HCT116 (cell line): Measurements from ENCODE around the gene ARF1. TPM values are rescaled to one million over a fixed set of nuclear protein-coding genes. Genes with fewer than 3 reads are reported as not detected.

Source experiments
- ATAC-seq: fragments of 200-7000 bp; cut with Tn5 transposase; 2 replicates; pipeline ENCODE4 v1.9.1; 2020; ENCODE audit warnings: mild to moderate bottlenecking, moderate library complexity
- BruUV-seq: library from RNA; stranded (reverse); fragments of 400-500 nt; replicated peaks from 2 replicates; lab custom pipeline; 2021; lab: Mats Ljungman, UMichigan
- CTCF ChIA-PET: fragments of 300-600 bp; sonication (Branson Sonifier 250); formaldehyde crosslinking; loops from one replicate; lab custom pipeline; 2021; ENCODE audit warnings: antibody characterized with exemption; lab: Charles Lee
- POLR2A ChIA-PET: fragments of 300-600, 350-600 bp; sonication (Branson Sonifier 250); formaldehyde crosslinking; loops from one replicate; lab custom pipeline; 2021; ENCODE audit warnings: antibody characterized with exemption; lab: Charles Lee
- RAD21 ChIA-PET, 2 experiments: fragments of 300-600 bp; sonication (Branson Sonifier 250); formaldehyde crosslinking; loops; one replicate each; lab custom pipeline; 2023; ENCODE audit warnings: low total read pairs in 2 of 2; ENCODE audit not compliant: uncharacterized antibody in 2 of 2, unreplicated experiment in 2 of 2, low non-redundant PET in 1 of 2; lab: Charles Lee
- DNase-seq: peaks from one replicate; pipeline ENCODE4 v3.0.0-alpha.2; 2010; ENCODE audit warnings: low read depth, low spot score
- H2AFZ ChIP-seq: fragments of 200-600 bp; shearing (Covaris generic), sonication (generic); 2 replicates; pipeline ENCODE4 v1.6.1; 2017; ENCODE audit warnings: low read depth, mixed run types, mixed read lengths, antibody characterized with exemption, low read length; ENCODE audit not compliant: poor library complexity, severe bottlenecking
- H3K27ac ChIP-seq: 2 replicates; pipeline ENCODE4 v1.5.1; 2012; ENCODE audit warnings: low read depth, low read length
- H3K27me3 ChIP-seq: fragments of 200-600 bp; sonication (generic); 2 replicates; pipeline ENCODE4 v1.6.1; 2016; ENCODE audit warnings: mixed run types, low read length, mixed read lengths; ENCODE audit not compliant: insufficient read depth
- H3K36me3 ChIP-seq, 2 experiments: fragments of 200-500 bp in 1 of 2; fragments of 200-600 bp in 1 of 2; sonication (Bioruptor generic) in 1 of 2; sonication (generic) in 1 of 2; 2 replicates each; pipeline versions ENCODE4 v1.5.1 to v1.6.1; 2014 to 2016; ENCODE audit warnings: low read length in 2 of 2, inconsistent platforms in 1 of 2, mixed read lengths in 1 of 2, mixed run types in 1 of 2; ENCODE audit not compliant: insufficient read depth in 2 of 2, control insufficient read depth in 1 of 2
- H3K4me1 ChIP-seq, 2 experiments: fragments of 200-600 bp in 1 of 2; sonication (generic) in 1 of 2; 2 replicates each; pipeline versions ENCODE4 v1.5.1 to v1.6.1; 2012 to 2017; ENCODE audit warnings: low read length in 2 of 2, inconsistent platforms in 1 of 2, mild to moderate bottlenecking in 1 of 2, mixed read lengths in 1 of 2, mixed run types in 1 of 2, moderate library complexity in 1 of 2; ENCODE audit not compliant: insufficient read depth in 2 of 2, control insufficient read depth in 1 of 2
- H3K4me2 ChIP-seq: fragments of 200-600 bp; sonication (generic); 2 replicates; pipeline ENCODE4 v1.6.1; 2017; ENCODE audit warnings: mixed run types, low read length, mixed read lengths
- H3K4me3 ChIP-seq, 2 experiments: fragments of 200-600 bp in 1 of 2; sonication (generic) in 1 of 2; replicated peaks in 1 of 2; 2 replicates each; pipeline ENCODE4 v1.5.1; 2011 to 2016; ENCODE audit warnings: low read length in 2 of 2, control low read depth in 1 of 2, low read depth in 1 of 2, mild to moderate bottlenecking in 1 of 2, mixed read lengths in 1 of 2, mixed run types in 1 of 2
- H3K79me2 ChIP-seq: fragments of 200-600 bp; sonication (generic); 2 replicates; pipeline ENCODE4 v1.6.1; 2017; ENCODE audit warnings: mild to moderate bottlenecking, mixed run types, low read length, moderate library complexity, mixed read lengths; ENCODE audit not compliant: insufficient read depth
- H3K9ac ChIP-seq: fragments of 200-600 bp; sonication (generic); 2 replicates; pipeline ENCODE4 v1.6.1; 2016; ENCODE audit warnings: low read length, mixed read lengths
- H3K9me2 ChIP-seq: fragments of 200-600 bp; sonication (generic), shearing (Covaris generic); 2 replicates; pipeline ENCODE4 v1.6.1; 2017; ENCODE audit warnings: mixed run types, mild to moderate bottlenecking, moderate library complexity; ENCODE audit not compliant: insufficient read depth
- H3K9me3 ChIP-seq, 2 experiments: fragments of 200-500 bp in 1 of 2; fragments of 200-600 bp in 1 of 2; sonication (Bioruptor generic) in 1 of 2; sonication (generic) in 1 of 2; 2 replicates each; pipeline ENCODE4 v1.6.1; 2014 to 2017; ENCODE audit warnings: low read length in 2 of 2, mixed read lengths in 2 of 2, inconsistent platforms in 1 of 2, low read depth in 1 of 2, mild to moderate bottlenecking in 1 of 2, mixed run types in 1 of 2, moderate library complexity in 1 of 2; ENCODE audit not compliant: control insufficient read depth in 1 of 2, insufficient read depth in 1 of 2
- H4K20me1 ChIP-seq: fragments of 200-600 bp; sonication (generic), shearing (Covaris generic); 2 replicates; pipeline ENCODE4 v1.6.1; 2017; ENCODE audit warnings: mixed run types, mild to moderate bottlenecking, moderate library complexity; ENCODE audit not compliant: insufficient read depth
- CBX3 ChIP-seq: IDR thresholded peaks from 2 replicates; pipeline ENCODE4 v1.6.1; 2012; ENCODE audit warnings: low read depth
- CEBPB ChIP-seq: IDR thresholded peaks from 2 replicates; pipeline ENCODE4 v1.6.1; 2012; ENCODE audit warnings: low read depth
- CTCF ChIP-seq, 3 experiments: fragments of 200-600 bp in 1 of 3; sonication (generic) in 1 of 3; IDR thresholded peaks in 2 of 3; conservative IDR thresholded peaks in 1 of 3; 2 replicates each; pipeline ENCODE4 v1.5.1; 2012 to 2017; ENCODE audit warnings: low read depth in 2 of 3, low read length in 2 of 3, antibody characterized with exemption in 1 of 3, borderline replicate concordance in 1 of 3, control low read depth in 1 of 3, mild to moderate bottlenecking in 1 of 3, mixed read lengths in 1 of 3, mixed run types in 1 of 3, moderate library complexity in 1 of 3; ENCODE audit not compliant: insufficient read depth in 1 of 3
- EGR1 ChIP-seq: IDR thresholded peaks from 2 replicates; pipeline ENCODE4 v1.6.1; 2012; ENCODE audit warnings: low read depth
- EZH2 ChIP-seq: fragments of 200-600 bp; sonication (generic); IDR thresholded peaks from 2 replicates; pipeline ENCODE4 v1.6.1; 2017; ENCODE audit warnings: antibody characterized with exemption, mixed run types
- EZH2phosphoT487 ChIP-seq: fragments of 200-600 bp; IDR thresholded peaks from 2 replicates; pipeline ENCODE4 v1.6.1; 2018; ENCODE audit warnings: antibody characterized with exemption, borderline replicate concordance
- REST ChIP-seq: IDR thresholded peaks from 2 replicates; pipeline ENCODE4 v1.6.1; 2012; ENCODE audit warnings: low read depth
- SRF ChIP-seq: IDR thresholded peaks from 2 replicates; pipeline ENCODE4 v1.6.1; 2012; ENCODE audit warnings: low read depth
- TCF7L2 ChIP-seq: IDR thresholded peaks from 2 replicates; pipeline ENCODE4 v1.7.0; 2011; ENCODE audit warnings: borderline replicate concordance, inconsistent platforms; ENCODE audit not compliant: insufficient read depth, insufficient read length; ENCODE audit errors: extremely low read depth
- YY1 ChIP-seq: IDR thresholded peaks from 2 replicates; pipeline ENCODE4 v1.6.1; 2011; ENCODE audit warnings: low read length, low read depth, moderate library complexity, mild to moderate bottlenecking; ENCODE audit not compliant: insufficient replicate concordance; ENCODE audit errors: extremely low read depth
- ZBTB33 ChIP-seq: IDR thresholded peaks from 2 replicates; pipeline ENCODE4 v1.6.1; 2011; ENCODE audit warnings: mild to moderate bottlenecking, low read length, moderate library complexity; ENCODE audit not compliant: insufficient replicate concordance; ENCODE audit errors: extremely low read depth
- intact Hi-C: fragments of 100-400 bp; cut with micrococcal nuclease; formaldehyde crosslinking; loops from 2 replicates; pipeline ENCODE4 v1.10.0; 2022
- total RNA-seq: library from RNA; stranded (reverse); gene quantifications from one replicate; pipeline ENCODE4 v1.2.1, GENCODE V29; 2021; ENCODE audit not compliant: unreplicated experiment
- TF ChIP-seq, protein P1 (sequence below): IDR thresholded peaks from 2 replicates; pipeline ENCODE4 v1.6.1; 2012

ARF1 gene
- total RNA-seq, 1 experiment from 2014 or later, result 394 TPM

DNA sequence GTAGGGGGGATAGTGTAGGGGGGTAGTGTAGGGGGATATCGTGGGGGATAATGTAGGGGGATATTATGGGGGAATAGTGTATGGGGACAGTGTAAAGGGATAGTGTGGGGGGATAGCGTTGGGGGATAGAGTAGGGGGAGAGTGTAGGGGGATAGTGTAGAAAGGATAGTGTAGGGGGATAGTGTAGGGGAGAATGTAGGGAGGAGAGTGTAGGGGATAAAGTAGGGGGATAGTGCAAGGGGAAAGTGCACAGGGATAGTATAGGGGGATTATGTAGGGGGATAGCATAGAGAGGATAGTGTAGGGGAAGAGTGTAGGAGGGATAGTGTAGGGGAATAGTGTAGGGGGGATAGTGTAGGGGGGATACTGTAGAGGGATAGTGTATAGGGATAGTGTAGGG, 12.3 kb upstream of the ARF1 start:
- intact Hi-C loops, result loop anchor here (5.0 to 10.0 kb wide), 2 partner anchors 73 to 305 kb away; no protein-coding TSS in a partner anchor
- BruUV-seq, result no TSS peak

More for the DNA sequence above, 12.3 kb upstream of the ARF1 start:
- DNase-seq (no peak), ATAC-seq (no peak)
- Histone ChIP-seq H3K27me3 (0 out of 2 replicates have a peak, but pooled peaks cover 6% of the 10 kb centered on the region), H3K9ac (no peak overlapping the region), H3K79me2 (no peaks in the 10 kb centered on the region), H3K4me1 (no peaks in the 10 kb centered on the region; a peak in 1 of 4 replicates), H3K4me2 (no peak overlapping the region), H3K36me3 (no peaks in the 10 kb centered on the region), H3K9me2 (no peaks in the 10 kb centered on the region), H3K27ac (no peak overlapping the region), H3K4me3 (no peak overlapping the region), H4K20me1 (no peaks in the 10 kb centered on the region), H2AFZ (no peak overlapping the region), H3K9me3 (no peaks in the 10 kb centered on the region)
- TF ChIP-seq, protein P1, sequence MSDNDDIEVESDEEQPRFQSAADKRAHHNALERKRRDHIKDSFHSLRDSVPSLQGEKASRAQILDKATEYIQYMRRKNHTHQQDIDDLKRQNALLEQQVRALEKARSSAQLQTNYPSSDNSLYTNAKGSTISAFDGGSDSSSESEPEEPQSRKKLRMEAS, result no peak
- TF ChIP-seq EGR1 (no peak), ZBTB33 (no peak), CBX3 (no peak), REST (no peak), CEBPB (no peak), EZH2 (no peak), YY1 (no peak), TCF7L2 (no peak), CTCF (IDR thresholded peaks at IDR 0.05 in 2 of 3, conservative IDR thresholded peaks at IDR 0.05 in 1 of 3; ENCODE audit: borderline replicate concordance in 1 of 3, insufficient read depth in 1 of 3, low read depth in 2 of 3, low read length in 2 of 3) (no peak), SRF (no peak), EZH2phosphoT487 (no peak)
- RAD21 ChIA-PET, result no interaction called here
- POLR2A ChIA-PET, result no interaction called here
- CTCF ChIA-PET, result no interaction called here
